Left lung (tissue), 10 donors: Measurements from ENCODE around the gene CES3. TPM values are rescaled to one million over a fixed set of nuclear protein-coding genes. Genes with fewer than 3 reads are reported as not detected.
"Not testable (repeated sequence)": the region's sequence is repeated elsewhere in the genome, so short reads cannot be mapped to it uniquely, and the experiment has no call there.

ENCODE experiments used
- ATAC-seq: fragments of 200-7000 bp; cut with Tn5 transposase; one replicate; pipeline ENCODE4 v1.9.1; 2020; ENCODE audit warnings: moderate library complexity
- DNase-seq, 4 donors: peaks; one replicate each; pipeline ENCODE4 v3.0.0-alpha.2; 2013 to 2020
- H3K27ac ChIP-seq, 2 donors: fragments of 200-600 bp; sonication (generic) in 1 of 2; one replicate each; pipeline versions ENCODE4 v1.5.0 to v1.8.0; 2020 to 2021
- H3K27me3 ChIP-seq, 2 donors: fragments of 200-600 bp; sonication (generic) in 1 of 2; one replicate each; pipeline versions ENCODE4 v1.5.0 to v1.8.0; 2020 to 2021
- H3K36me3 ChIP-seq, 2 donors: fragments of 200-600 bp; sonication (generic) in 1 of 2; one replicate each; pipeline versions ENCODE4 v1.5.0 to v1.8.0; 2020 to 2021
- H3K4me1 ChIP-seq, 2 donors: fragments of 200-600 bp; one replicate each; pipeline ENCODE4 v1.8.0; 2021
- H3K4me3 ChIP-seq, 2 donors: fragments of 200-600 bp; sonication (generic) in 1 of 2; one replicate each; pipeline versions ENCODE4 v1.5.0 to v1.8.0; 2020 to 2021; ENCODE audit warnings: mild to moderate bottlenecking in 1 of 2
- H3K9me3 ChIP-seq, 2 donors: fragments of 200-600 bp; sonication (generic) in 1 of 2; one replicate each; pipeline versions ENCODE4 v1.5.0 to v1.8.0; 2020 to 2021
- CTCF ChIP-seq, 2 donors: fragments of 200-600 bp; sonication (generic) in 1 of 2; IDR thresholded peaks; one replicate each; pipeline versions ENCODE4 v1.5.0 to v1.8.0; 2021; ENCODE audit warnings: antibody characterized with exemption in 2 of 2
- intact Hi-C, 2 donors: fragments of 100-400 bp; cut with DNase I; formaldehyde crosslinking; loops; one replicate each; pipeline versions ENCODE4 v1.11.2 to v1.14.2; 2022
- polyA plus RNA-seq, 6 donors: library from polyadenylated mRNA; unstranded; fragments of 120-200 nt; gene quantifications; one replicate each; pipeline ENCODE4 v1.2.1, GENCODE V29; 2013; ENCODE audit not compliant: insufficient read length in 6 of 6
- total RNA-seq, 2 donors: library from RNA; stranded (reverse); fragmentation: NEBNext Ultra II Directional; extraction: Animal tissue kit (Norgen Biotek cat#: 25700); gene quantifications; one replicate each; pipeline ENCODE4 v1.2.1, GENCODE V29; 2021
- donor health status: DM: no; HTN: yes; CAD: no.
- donor health status: DM: no; HTN: no; CAD: no.

CES3 gene
- total and polyA plus RNA-seq, 8 donors = 0.79 to 5.3 (median 4.2) TPM

GRCh38 chr16:66970775-66971720, 10.0 kb downstream of the CES3 start:
- TF ChIP-seq CTCF (IDR thresholded peaks at IDR 0.05) = no peak
- DNase-seq = peak in 1 of 4 donors; percentile 6
- intact Hi-C loops = loop anchor here in 1 of 2 donors (10.0 kb wide), 1 partner anchor 214 kb away; the partner anchor contains the start of gene MATCAP1

GRCh38 chr16:66972983-66973382, 11.9 kb downstream of the CES3 start:
- Histone ChIP-seq H3K9me3 (no peaks in the 10 kb centered on the region), H3K4me1 (peaks cover 0 to 4% of the 10 kb centered on the region in 2 donors), H3K27ac (no peak overlapping the region), H3K27me3 (peaks cover 0 to 8% of the 10 kb centered on the region in 2 donors), H3K36me3 (no peaks in the 10 kb centered on the region), H3K4me3 (no peak overlapping the region)
- intact Hi-C loops = loop anchor here in 1 of 2 donors (10.0 kb wide), 1 partner anchor 212 kb away; the partner anchor contains the start of gene MATCAP1
- DNase-seq (no peak), ATAC-seq (peak; percentile 13)
- TF ChIP-seq CTCF (IDR thresholded peaks at IDR 0.05) = no peak

More at GRCh38 chr16:66970775-66971720, 10.0 kb downstream of the CES3 start:
- Histone ChIP-seq H3K27ac (no peak overlapping the region), H3K9me3 (no peaks in the 10 kb centered on the region), H3K36me3 (no peaks in the 10 kb centered on the region), H3K4me1 (no peaks in the 10 kb centered on the region), H3K27me3 (peaks cover 0 to 8% of the 10 kb centered on the region in 2 donors), H3K4me3 (no peak overlapping the region)
- ATAC-seq = no peak

GRCh38 chr16:66973716-66974115, 12.7 kb downstream of the CES3 start:
- no peak for TF ChIP-seq CTCF (IDR thresholded peaks at IDR 0.05)
- intact Hi-C loops = loop anchor here in 1 of 2 donors (10.0 kb wide), 1 partner anchor 211 kb away; the partner anchor contains the start of gene MATCAP1
- DNase-seq (peak in 1 of 4 donors; percentile 34), ATAC-seq (no peak)
- Histone ChIP-seq H3K36me3 (no peaks in the 10 kb centered on the region), H3K4me3 (no peak overlapping the region), H3K27me3 (peaks cover 0 to 8% of the 10 kb centered on the region in 2 donors), H3K9me3 (no peaks in the 10 kb centered on the region), H3K27ac (no peak overlapping the region), H3K4me1 (peaks cover 0 to 4% of the 10 kb centered on the region in 2 donors)

- H3K27ac ChIP-seq, H3K4me1 ChIP-seq, H3K9me3 ChIP-seq, ATAC-seq, H3K4me3 ChIP-seq, H3K36me3 ChIP-seq, H3K27me3 ChIP-seq: not testable (repeated sequence)
- peak in 1 of 4 donors; percentile 60 for DNase-seq
- intact Hi-C loops = loop anchor here in 1 of 2 donors (10.0 kb wide), 1 partner anchor 210 kb away; the partner anchor contains the start of gene MATCAP1
These were observed 13.3 kb downstream of the CES3 start for GRCh38 chr16:66974156-66974931.

- H3K36me3 ChIP-seq, H3K4me1 ChIP-seq, H3K27ac ChIP-seq, H3K9me3 ChIP-seq, H3K4me3 ChIP-seq, ATAC-seq, H3K27me3 ChIP-seq: not testable (repeated sequence)
- intact Hi-C loops = loop anchor here in 1 of 2 donors (5.0 to 10.0 kb wide), 2 partner anchors 182 to 210 kb away; partner anchors contain the start of genes FBXL8, MATCAP1 and TRADD
- peak in 1 of 4 donors; percentile 13 for DNase-seq
These were observed 13.8 kb downstream of the CES3 start for GRCh38 chr16:66974932-66975246.
